HL-60 (cell line): ENCODE measurements around the gene PTGIR.
A peak's percentile ranks its signal among the peaks of the same experiment; 100 is the strongest.

ENCODE experiments used
- DNase-seq, 2 experiments: peaks; one replicate each; pipeline ENCODE4 v3.0.0-alpha.2; 2010 to 2020; ENCODE audit warnings: low read depth in 1 of 2, low spot score in 1 of 2
- H3K27ac ChIP-seq: fragments of 250-450 bp; sonication (Bioruptor Pico); replicated peaks from 2 replicates; pipeline ENCODE4 v1.5.1; 2020; ENCODE audit warnings: mild to moderate bottlenecking, moderate library complexity
- H3K27me3 ChIP-seq: fragments of 250-450 bp; sonication (Bioruptor Pico); 2 replicates; pipeline ENCODE4 v1.5.1; 2021; ENCODE audit warnings: mild to moderate bottlenecking, moderate library complexity; ENCODE audit not compliant: insufficient read depth, poor library complexity, severe bottlenecking
- H3K4me3 ChIP-seq: replicated peaks from 2 replicates; pipeline ENCODE4 v1.5.1; 2011; ENCODE audit warnings: mild to moderate bottlenecking, control low read depth, low read length; ENCODE audit not compliant: insufficient read depth
- GABPA ChIP-seq: IDR thresholded peaks from 2 replicates; pipeline ENCODE4 v1.6.1; 2012; ENCODE audit warnings: low read depth
- POLR2AphosphoS5 ChIP-seq: IDR thresholded peaks from 2 replicates; pipeline ENCODE4 v1.6.1; 2012; ENCODE audit warnings: low read depth
- SPI1 ChIP-seq: IDR thresholded peaks from 2 replicates; pipeline ENCODE4 v1.6.1; 2012; ENCODE audit warnings: low read depth, mild to moderate bottlenecking, borderline replicate concordance
- TF ChIP-seq, protein P1 (sequence below): IDR thresholded peaks from 2 replicates; pipeline ENCODE4 v1.6.1; 2012; ENCODE audit warnings: low read depth; ENCODE audit not compliant: insufficient replicate concordance
- TF ChIP-seq, protein P2 (sequence below): IDR thresholded peaks from one replicate; pipeline ENCODE4 v1.5.1; 2011; ENCODE audit warnings: low read length, control low read depth, inconsistent platforms; ENCODE audit not compliant: insufficient read depth

The PTGIR gene

DNA sequence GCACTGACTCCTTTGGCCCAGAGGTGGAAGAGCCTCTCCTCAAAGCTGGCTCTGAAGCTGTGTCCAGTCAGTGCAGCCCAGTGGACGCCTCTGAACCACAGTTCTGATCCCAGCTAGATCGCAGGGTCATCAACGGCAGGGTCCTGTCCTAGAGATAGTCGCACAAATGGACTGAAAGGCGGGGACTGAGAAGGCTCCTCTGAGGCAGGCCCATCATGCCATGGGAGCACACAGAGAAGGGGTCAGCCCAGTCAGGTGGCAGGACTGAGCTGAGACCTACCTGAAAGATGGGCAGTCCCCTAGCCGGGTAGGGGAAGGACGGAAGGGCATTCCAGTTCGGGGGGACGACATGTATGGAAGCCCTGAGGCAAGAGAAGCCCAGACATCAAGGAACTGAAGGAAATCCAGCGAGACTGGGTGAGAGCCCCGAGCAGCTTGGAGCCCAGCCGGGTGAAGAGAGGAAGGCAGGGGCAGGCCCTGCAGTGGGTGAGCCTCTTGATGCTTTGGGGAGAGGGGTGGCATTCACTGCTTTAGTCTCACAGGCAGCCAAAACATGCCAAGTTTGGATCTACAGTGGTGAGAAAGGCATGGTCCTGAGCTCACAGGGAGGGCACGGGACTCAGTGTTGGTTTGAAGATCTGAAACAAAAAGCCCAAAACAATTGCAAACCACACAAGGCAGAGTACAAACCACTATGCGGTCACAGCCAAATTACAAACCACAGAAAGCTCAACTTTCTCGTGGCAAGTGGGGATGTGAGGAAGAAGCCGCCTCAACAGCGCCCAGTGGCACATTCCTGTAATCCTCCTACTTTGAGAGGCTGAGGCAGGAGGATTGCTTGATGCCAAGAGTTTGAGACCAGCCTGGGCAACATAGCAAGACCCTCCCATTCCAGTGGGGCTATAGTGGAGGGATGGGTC, 13.8 kb downstream of the PTGIR start:
- peak in 1 of 2 experiments; percentile 68 for DNase-seq
- no peaks in the 10 kb centered on the region for H3K27me3 ChIP-seq
- H3K4me3 ChIP-seq: no peak overlapping the region
- TF ChIP-seq, protein P1, sequence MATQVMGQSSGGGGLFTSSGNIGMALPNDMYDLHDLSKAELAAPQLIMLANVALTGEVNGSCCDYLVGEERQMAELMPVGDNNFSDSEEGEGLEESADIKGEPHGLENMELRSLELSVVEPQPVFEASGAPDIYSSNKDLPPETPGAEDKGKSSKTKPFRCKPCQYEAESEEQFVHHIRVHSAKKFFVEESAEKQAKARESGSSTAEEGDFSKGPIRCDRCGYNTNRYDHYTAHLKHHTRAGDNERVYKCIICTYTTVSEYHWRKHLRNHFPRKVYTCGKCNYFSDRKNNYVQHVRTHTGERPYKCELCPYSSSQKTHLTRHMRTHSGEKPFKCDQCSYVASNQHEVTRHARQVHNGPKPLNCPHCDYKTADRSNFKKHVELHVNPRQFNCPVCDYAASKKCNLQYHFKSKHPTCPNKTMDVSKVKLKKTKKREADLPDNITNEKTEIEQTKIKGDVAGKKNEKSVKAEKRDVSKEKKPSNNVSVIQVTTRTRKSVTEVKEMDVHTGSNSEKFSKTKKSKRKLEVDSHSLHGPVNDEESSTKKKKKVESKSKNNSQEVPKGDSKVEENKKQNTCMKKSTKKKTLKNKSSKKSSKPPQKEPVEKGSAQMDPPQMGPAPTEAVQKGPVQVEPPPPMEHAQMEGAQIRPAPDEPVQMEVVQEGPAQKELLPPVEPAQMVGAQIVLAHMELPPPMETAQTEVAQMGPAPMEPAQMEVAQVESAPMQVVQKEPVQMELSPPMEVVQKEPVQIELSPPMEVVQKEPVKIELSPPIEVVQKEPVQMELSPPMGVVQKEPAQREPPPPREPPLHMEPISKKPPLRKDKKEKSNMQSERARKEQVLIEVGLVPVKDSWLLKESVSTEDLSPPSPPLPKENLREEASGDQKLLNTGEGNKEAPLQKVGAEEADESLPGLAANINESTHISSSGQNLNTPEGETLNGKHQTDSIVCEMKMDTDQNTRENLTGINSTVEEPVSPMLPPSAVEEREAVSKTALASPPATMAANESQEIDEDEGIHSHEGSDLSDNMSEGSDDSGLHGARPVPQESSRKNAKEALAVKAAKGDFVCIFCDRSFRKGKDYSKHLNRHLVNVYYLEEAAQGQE: no peak
- TF ChIP-seq SPI1 (no peak), POLR2AphosphoS5 (no peak), GABPA (no peak)
- TF ChIP-seq, protein P2, sequence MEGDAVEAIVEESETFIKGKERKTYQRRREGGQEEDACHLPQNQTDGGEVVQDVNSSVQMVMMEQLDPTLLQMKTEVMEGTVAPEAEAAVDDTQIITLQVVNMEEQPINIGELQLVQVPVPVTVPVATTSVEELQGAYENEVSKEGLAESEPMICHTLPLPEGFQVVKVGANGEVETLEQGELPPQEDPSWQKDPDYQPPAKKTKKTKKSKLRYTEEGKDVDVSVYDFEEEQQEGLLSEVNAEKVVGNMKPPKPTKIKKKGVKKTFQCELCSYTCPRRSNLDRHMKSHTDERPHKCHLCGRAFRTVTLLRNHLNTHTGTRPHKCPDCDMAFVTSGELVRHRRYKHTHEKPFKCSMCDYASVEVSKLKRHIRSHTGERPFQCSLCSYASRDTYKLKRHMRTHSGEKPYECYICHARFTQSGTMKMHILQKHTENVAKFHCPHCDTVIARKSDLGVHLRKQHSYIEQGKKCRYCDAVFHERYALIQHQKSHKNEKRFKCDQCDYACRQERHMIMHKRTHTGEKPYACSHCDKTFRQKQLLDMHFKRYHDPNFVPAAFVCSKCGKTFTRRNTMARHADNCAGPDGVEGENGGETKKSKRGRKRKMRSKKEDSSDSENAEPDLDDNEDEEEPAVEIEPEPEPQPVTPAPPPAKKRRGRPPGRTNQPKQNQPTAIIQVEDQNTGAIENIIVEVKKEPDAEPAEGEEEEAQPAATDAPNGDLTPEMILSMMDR: no peak
- H3K27ac ChIP-seq: no peak overlapping the region

DNA sequence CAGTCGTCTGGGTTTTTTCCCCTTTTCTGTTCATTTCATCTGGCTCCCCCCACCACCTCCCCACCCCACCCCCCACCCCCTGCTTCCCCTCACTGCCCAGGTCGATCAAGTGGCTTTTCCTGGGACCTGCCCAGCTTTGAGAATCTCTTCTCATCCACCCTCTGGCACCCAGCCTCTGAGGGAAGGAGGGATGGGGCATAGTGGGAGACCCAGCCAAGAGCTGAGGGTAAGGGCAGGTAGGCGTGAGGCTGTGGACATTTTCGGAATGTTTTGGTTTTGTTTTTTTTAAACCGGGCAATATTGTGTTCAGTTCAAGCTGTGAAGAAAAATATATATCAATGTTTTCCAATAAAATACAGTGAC, 14.5 kb downstream of the PTGIR start:
- DNase-seq: no peak
- no peaks in the 10 kb centered on the region for H3K27me3 ChIP-seq
- TF ChIP-seq GABPA (no peak), POLR2AphosphoS5 (no peak), SPI1 (no peak)
- TF ChIP-seq, protein P1: no peak
- TF ChIP-seq, protein P2: no peak
- H3K4me3 ChIP-seq: no peak overlapping the region
- no peak overlapping the region for H3K27ac ChIP-seq

DNA sequence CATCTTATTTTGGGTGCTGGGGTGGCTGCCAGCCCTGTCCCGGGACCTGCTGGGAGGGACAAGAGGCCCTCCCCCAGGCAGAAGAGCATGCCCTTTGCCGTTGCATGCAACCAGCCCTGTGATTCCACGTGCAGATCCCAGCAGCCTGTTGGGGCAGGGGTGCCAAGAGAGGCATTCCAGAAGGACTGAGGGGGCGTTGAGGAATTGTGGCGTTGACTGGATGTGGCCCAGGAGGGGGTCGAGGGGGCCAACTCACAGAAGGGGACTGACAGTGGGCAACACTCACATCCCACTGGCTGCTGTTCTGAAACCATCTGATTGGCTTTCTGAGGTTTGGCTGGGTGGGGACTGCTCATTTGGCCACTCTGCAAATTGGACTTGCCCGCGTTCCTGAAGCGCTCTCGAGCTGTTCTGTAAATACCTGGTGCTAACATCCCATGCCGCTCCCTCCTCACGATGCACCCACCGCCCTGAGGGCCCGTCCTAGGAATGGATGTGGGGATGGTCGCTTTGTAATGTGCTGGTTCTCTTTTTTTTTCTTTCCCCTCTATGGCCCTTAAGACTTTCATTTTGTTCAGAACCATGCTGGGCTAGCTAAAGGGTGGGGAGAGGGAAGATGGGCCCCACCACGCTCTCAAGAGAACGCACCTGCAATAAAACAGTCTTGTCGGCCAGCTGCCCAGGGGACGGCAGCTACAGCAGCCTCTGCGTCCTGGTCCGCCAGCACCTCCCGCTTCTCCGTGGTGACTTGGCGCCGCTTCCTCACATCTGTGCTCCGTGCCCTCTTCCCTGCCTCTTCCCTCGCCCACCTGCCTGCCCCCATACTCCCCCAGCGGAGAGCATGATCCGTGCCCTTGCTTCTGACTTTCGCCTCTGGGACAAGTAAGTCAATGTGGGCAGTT, 15.1 kb downstream of the PTGIR start:
- Histone ChIP-seq H3K27me3 (no peaks in the 10 kb centered on the region), H3K4me3 (no peak overlapping the region), H3K27ac (no peak overlapping the region)
- TF ChIP-seq, protein P2: no peak
- TF ChIP-seq, protein P1: no peak
- TF ChIP-seq GABPA: no peak
- no peak for TF ChIP-seq POLR2AphosphoS5
- DNase-seq: no peak
